ENCODE results near the gene VTI1A. TPM values are rescaled to one million over a fixed set of nuclear protein-coding genes. Genes with fewer than 3 reads are reported as not detected.

The VTI1A gene
- total RNA-seq, 1 donor from 2014 or later = 33.6 TPM

DNA sequence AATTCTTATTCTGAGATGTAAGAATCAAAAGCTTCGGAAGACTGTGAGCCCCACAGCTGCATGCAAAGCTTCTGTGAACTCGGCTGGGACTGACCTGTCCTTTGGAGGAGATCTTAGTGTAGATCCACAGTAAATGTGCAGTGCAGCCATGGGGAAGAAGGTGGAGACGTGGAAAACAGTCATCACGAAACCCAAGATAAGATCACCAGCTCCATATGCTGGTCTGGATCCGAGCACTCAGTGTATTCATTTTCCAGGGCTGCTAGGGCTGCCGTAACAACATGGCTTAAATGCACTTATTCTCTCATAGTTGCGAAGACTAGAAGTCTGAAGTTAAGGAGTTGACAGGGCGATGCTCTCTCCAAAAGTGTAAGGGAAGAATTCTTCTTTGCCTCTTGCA lies 360.0 kb downstream of the VTI1A start:
- H3K4me3 Mint-ChIP-seq (ENCODE audit: low read depth) = no peak overlapping the region
- intact Hi-C loops (cut with micrococcal nuclease) = no loop called here
- H3K36me3 Mint-ChIP-seq (ENCODE audit: low read depth) = peaks cover 3% of the 10 kb centered on the region
- no peaks in the 10 kb centered on the region for H3K27me3 Mint-ChIP-seq (ENCODE audit: low read depth)
- no peak for DNase-seq (ENCODE audit: low spot score)
- peaks cover 1% of the 10 kb centered on the region for H3K4me1 Mint-ChIP-seq (ENCODE audit: low read depth)
- H3K9me3 Mint-ChIP-seq = no peaks in the 10 kb centered on the region
- H3K27ac Mint-ChIP-seq = no peak overlapping the region

- H3K4me3 Mint-ChIP-seq (ENCODE audit: low read depth) = no peak overlapping the region
- H3K27ac Mint-ChIP-seq = no peak overlapping the region
These were observed 362.7 kb downstream of the VTI1A start for GRCh38 chr10:112809736-112810135.

DNA sequence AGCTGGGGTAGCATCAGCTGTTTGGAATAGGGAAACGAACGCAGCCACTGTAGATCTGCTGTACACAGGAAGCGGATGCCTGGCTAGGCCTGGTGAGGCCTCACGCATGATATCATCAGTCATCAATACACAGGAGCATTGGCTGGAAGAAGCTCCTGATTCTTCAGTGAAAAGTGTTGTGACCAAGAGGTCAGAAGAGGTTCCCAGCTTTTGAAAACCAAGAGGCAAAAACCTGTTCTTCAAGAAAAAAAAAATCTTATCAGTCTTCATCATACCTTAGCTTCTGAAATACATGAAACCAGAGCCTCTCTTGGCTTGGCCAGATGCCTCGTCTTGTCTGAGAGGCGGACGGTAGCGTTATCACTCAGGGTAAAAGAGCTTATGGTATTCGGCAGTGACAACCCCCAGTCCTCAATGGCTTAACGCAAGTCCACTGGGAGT lies 363.7 kb downstream of the VTI1A start:
- peaks cover 9% of the 10 kb centered on the region for H3K36me3 Mint-ChIP-seq (ENCODE audit: low read depth)
- intact Hi-C loops (cut with micrococcal nuclease) = no loop called here
- no peak for DNase-seq (ENCODE audit: low spot score)

More at GRCh38 chr10:112809736-112810135, 362.7 kb downstream of the VTI1A start:
- H3K9me3 Mint-ChIP-seq = no peaks in the 10 kb centered on the region
- intact Hi-C loops (cut with micrococcal nuclease) = no loop called here
- DNase-seq (ENCODE audit: low spot score) = no peak
- peaks cover 19% of the 10 kb centered on the region for H3K4me1 Mint-ChIP-seq (ENCODE audit: low read depth)
- H3K27me3 Mint-ChIP-seq (ENCODE audit: low read depth) = no peaks in the 10 kb centered on the region
- peaks cover 3% of the 10 kb centered on the region for H3K36me3 Mint-ChIP-seq (ENCODE audit: low read depth)

GRCh38 chr10:112811741-112812551 lies 364.9 kb downstream of the VTI1A start:
- Mint-ChIP-seq H3K27ac (no peak overlapping the region), H3K9me3 (no peaks in the 10 kb centered on the region), H3K4me1 (ENCODE audit: low read depth) (peaks cover 31% of the 10 kb centered on the region), H3K27me3 (ENCODE audit: low read depth) (no peaks in the 10 kb centered on the region), H3K36me3 (ENCODE audit: low read depth) (peaks cover 13% of the 10 kb centered on the region), H3K4me3 (ENCODE audit: low read depth) (no peak overlapping the region)
- no peak for DNase-seq (ENCODE audit: low spot score)
- intact Hi-C loops (cut with micrococcal nuclease) = no loop called here

More for the DNA sequence above, 363.7 kb downstream of the VTI1A start:
- Mint-ChIP-seq H3K4me3 (ENCODE audit: low read depth) (no peak overlapping the region), H3K9me3 (no peaks in the 10 kb centered on the region), H3K4me1 (ENCODE audit: low read depth) (peaks cover 27% of the 10 kb centered on the region), H3K27ac (no peak overlapping the region), H3K27me3 (ENCODE audit: low read depth) (no peaks in the 10 kb centered on the region)

DNA sequence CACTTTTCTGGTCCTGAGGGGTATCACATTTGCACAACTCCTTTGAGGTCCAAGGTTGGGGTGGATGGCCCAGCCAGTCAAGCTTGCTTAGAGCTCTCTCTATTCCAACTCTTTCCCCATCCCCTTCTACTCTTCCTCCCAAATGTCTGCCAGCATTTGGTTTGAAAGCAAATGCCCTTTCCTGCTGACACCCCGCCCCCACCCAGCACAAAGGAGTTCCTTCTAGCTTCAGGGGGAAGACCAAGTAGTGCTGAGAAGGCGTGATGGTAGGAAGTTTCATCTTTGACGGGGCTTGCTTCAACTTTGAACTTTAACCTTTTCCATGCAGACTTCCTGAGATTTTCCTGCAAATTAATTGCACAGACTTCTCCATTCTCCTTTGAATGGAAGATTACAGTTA lies 365.6 kb downstream of the VTI1A start:
- Mint-ChIP-seq H3K36me3 (ENCODE audit: low read depth) (peaks cover 13% of the 10 kb centered on the region), H3K4me1 (ENCODE audit: low read depth) (peaks cover 31% of the 10 kb centered on the region), H3K27me3 (ENCODE audit: low read depth) (no peaks in the 10 kb centered on the region), H3K9me3 (no peaks in the 10 kb centered on the region), H3K4me3 (ENCODE audit: low read depth) (no peak overlapping the region), H3K27ac (no peak overlapping the region)
- no peak for DNase-seq (ENCODE audit: low spot score)
- intact Hi-C loops (cut with micrococcal nuclease) = no loop called here

DNA sequence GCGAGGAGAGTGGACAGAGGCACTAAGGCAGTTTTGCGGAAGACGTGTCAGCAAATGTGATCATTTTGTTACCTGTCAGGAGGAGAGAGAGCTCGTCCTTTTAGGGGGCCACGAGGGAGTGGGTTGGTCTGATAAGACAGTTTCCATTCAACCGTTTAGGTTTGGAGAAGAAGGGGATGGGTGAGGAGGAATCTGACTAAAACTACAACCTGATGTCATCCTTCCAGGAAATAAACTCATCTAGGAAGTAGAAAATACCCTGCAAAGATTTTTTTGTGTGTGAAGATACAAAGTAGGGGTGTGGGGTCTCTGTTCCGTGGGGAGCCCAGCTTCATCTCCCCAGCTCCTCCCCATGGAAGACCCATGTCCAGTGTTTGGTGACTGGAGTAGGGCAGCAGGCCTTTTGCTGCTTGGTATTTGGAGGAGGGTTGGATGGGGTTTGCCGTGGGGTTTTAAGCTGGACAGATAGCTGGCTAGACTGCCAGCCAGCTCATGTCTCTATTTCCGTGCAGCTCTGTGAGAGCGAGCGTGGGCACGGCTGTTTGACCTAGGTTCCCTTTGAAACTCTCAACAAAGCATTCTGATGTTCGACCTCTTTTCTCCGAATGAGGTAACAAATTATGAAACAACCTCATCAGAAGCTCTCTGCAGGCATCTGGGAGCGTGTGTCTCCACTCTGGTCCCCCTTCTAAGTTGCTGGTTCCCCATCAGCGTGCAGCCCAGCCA lies 367.0 kb downstream of the VTI1A start:
- Mint-ChIP-seq H3K9me3 (no peaks in the 10 kb centered on the region), H3K4me1 (ENCODE audit: low read depth) (peaks cover 31% of the 10 kb centered on the region), H3K27ac (peak overlapping the region; percentile 50), H3K27me3 (ENCODE audit: low read depth) (no peaks in the 10 kb centered on the region), H3K36me3 (ENCODE audit: low read depth) (peaks cover 13% of the 10 kb centered on the region), H3K4me3 (ENCODE audit: low read depth) (no peak overlapping the region)
- intact Hi-C loops (cut with micrococcal nuclease) = no loop called here
- DNase-seq (ENCODE audit: low spot score) = no peak

DNA sequence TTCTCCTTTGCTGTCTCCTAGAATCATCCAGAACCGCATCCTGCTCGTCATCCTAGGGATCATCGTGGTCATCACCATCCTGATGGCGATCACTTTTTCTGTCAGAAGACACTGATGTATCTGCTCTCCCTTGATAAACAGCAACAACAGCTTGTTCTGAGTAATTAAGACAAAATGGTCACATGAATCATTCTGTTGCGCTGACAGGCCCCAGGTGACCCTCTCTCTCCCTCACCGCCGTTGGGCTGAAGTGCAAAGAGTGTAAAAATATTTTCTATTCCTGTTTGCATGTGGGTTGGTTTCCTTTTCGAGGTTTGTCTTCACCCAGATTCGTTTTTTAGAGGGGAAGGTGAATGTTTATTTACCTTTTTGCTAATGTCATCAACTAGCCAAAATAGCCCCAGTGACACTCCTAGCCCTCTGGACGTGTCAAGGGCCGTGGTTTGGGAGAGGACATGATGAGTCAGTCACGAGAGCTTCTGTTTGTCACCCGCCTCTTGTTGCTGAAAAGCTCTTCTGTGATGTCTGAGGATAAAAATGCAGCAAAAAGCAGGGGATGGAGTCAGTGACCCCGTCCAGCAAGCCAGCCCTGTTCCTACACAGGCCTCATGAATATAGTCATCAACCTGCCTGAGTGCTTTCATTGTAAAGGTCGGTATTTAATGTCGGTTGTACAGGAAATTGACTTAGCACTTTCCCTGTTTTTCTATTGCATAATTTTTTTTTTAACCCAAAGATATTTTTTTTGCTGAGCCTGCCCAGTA lies 368.4 kb downstream of the VTI1A start:
- Mint-ChIP-seq H3K36me3 (ENCODE audit: low read depth) (peaks cover 12% of the 10 kb centered on the region), H3K4me3 (ENCODE audit: low read depth) (no peak overlapping the region), H3K27ac (peak overlapping the region; percentile 31), H3K4me1 (ENCODE audit: low read depth) (peaks cover 31% of the 10 kb centered on the region), H3K9me3 (no peaks in the 10 kb centered on the region), H3K27me3 (ENCODE audit: low read depth) (no peaks in the 10 kb centered on the region)
- no peak for DNase-seq (ENCODE audit: low spot score)
- intact Hi-C loops (cut with micrococcal nuclease) = no loop called here

DNA sequence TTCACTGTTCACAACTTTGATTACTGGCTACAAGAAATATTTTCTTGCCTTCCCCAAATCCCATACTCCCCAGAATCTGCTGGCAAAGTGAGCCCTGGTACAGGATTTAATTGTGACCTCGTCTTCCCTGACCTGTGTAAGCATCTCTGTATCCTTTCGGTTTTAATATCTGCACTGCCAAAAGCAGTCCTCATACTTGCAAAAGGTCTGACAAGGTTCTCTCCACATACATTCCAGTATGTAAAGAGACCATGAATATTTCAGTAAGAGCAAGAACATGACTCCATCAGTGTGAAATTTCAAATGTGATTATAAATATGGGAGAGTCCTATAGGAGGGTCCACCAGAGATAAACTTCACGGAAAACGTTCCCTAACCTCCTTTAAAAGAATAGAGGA lies 369.0 kb downstream of the VTI1A start:
- H3K36me3 Mint-ChIP-seq (ENCODE audit: low read depth) = peaks cover 11% of the 10 kb centered on the region
- no peaks in the 10 kb centered on the region for H3K9me3 Mint-ChIP-seq
- no peak overlapping the region for H3K4me3 Mint-ChIP-seq (ENCODE audit: low read depth)
- peaks cover 31% of the 10 kb centered on the region for H3K4me1 Mint-ChIP-seq (ENCODE audit: low read depth)
- no peak overlapping the region for H3K27ac Mint-ChIP-seq
- DNase-seq (ENCODE audit: low spot score) = no peak
- intact Hi-C loops (cut with micrococcal nuclease) = no loop called here
- no peaks in the 10 kb centered on the region for H3K27me3 Mint-ChIP-seq (ENCODE audit: low read depth)

DNA sequence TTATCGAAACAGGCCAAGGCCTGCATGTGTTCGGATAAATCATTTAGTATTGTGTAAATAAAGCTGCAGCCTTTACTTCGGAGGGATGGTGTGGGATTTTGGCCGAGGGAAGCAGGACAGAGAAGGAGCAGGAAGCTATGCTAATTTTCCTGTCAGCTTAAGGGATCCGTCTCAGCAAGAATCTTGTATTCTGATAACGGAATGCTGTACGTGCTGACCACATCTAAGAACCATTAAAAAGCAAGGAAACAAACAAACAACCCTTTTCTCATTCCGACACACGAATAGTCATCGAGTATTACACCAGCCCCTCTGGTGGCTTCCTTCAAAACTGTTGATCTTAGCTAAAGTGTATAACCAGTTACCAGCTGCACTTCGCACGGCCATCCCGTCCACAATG lies 369.9 kb downstream of the VTI1A start:
- Mint-ChIP-seq H3K4me3 (ENCODE audit: low read depth) (no peak overlapping the region), H3K27me3 (ENCODE audit: low read depth) (no peaks in the 10 kb centered on the region), H3K36me3 (ENCODE audit: low read depth) (peaks cover 11% of the 10 kb centered on the region), H3K4me1 (ENCODE audit: low read depth) (peaks cover 31% of the 10 kb centered on the region), H3K27ac (no peak overlapping the region), H3K9me3 (no peaks in the 10 kb centered on the region)
- intact Hi-C loops (cut with micrococcal nuclease) = no loop called here
- DNase-seq (ENCODE audit: low spot score) = no peak

DNA sequence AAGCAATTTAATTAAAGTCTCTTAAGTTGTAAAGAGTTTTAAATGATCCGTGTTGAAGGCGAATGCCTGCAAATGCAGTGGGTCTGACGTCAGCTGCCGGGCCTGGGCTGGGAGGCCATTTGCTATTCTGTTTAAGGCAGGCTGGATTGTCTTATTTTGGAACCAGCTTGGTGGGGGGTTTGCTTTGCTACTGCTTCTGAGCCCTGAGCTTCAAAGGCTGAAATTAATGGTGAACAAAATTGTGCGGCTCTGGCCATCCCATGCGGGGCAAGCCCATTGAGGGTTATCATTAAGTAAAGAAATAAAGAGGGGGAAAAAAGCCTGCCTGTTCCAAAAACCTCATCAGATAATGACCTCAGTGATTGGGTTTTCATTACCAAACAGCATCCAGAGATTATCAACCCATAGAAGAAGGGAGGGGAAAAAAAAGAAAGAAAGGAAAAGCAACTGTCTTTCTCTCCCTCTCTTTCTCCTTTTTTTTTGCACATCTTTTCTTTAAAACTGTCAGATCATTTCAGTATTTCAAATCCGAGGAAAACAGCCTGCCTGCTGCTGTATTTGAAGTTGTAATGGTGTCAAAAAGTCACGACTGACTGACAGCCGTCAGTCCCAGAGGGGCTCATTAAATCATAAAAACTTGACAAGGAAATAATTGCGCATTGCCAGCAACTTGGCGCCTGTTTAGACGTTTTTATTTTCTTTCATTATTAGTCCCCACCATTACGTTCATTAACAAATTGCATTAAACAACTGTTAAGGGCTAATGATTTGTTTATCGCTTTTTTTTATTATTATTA lies 371.2 kb downstream of the VTI1A start:
- Mint-ChIP-seq H3K36me3 (ENCODE audit: low read depth) (peaks cover 11% of the 10 kb centered on the region), H3K4me3 (ENCODE audit: low read depth) (no peak overlapping the region), H3K27me3 (ENCODE audit: low read depth) (no peaks in the 10 kb centered on the region), H3K9me3 (no peaks in the 10 kb centered on the region), H3K27ac (no peak overlapping the region), H3K4me1 (ENCODE audit: low read depth) (peaks cover 27% of the 10 kb centered on the region)
- no peak for DNase-seq (ENCODE audit: low spot score)
- intact Hi-C loops (cut with micrococcal nuclease) = no loop called here

DNA sequence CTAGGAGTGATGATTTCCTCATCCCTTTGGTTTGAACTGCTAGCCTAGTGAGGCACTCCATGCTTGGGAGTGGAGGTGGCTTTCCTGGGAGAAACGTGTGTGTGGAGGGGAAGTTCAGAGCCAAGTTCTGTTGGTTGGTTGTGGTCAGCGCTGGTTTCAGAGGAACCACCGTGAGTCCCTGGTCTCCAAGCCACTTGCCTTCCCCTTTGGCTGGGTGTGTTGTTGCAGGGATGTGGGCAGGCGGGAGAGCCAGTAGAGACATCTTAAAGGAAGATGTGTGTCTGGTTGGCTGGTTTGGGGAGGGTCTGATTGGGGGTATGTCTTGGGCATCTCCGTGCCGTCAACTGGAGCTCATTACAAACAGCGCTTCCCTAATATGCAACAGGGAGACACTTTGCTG lies 372.2 kb downstream of the VTI1A start:
- H3K9me3 Mint-ChIP-seq = no peaks in the 10 kb centered on the region
- H3K4me3 Mint-ChIP-seq (ENCODE audit: low read depth) = no peak overlapping the region
- no peak overlapping the region for H3K27ac Mint-ChIP-seq
- DNase-seq (ENCODE audit: low spot score) = no peak
- H3K4me1 Mint-ChIP-seq (ENCODE audit: low read depth) = peaks cover 17% of the 10 kb centered on the region
- no peaks in the 10 kb centered on the region for H3K27me3 Mint-ChIP-seq (ENCODE audit: low read depth)
- peaks cover 11% of the 10 kb centered on the region for H3K36me3 Mint-ChIP-seq (ENCODE audit: low read depth)
- intact Hi-C loops (cut with micrococcal nuclease) = no loop called here

- intact Hi-C loops (cut with micrococcal nuclease) = no loop called here
- H3K4me3 Mint-ChIP-seq (ENCODE audit: low read depth) = no peak overlapping the region
- H3K27me3 Mint-ChIP-seq (ENCODE audit: low read depth) = no peaks in the 10 kb centered on the region
- H3K36me3 Mint-ChIP-seq (ENCODE audit: low read depth) = peaks cover 9% of the 10 kb centered on the region
- peaks cover 8% of the 10 kb centered on the region for H3K4me1 Mint-ChIP-seq (ENCODE audit: low read depth)
- no peak overlapping the region for H3K27ac Mint-ChIP-seq
- no peaks in the 10 kb centered on the region for H3K9me3 Mint-ChIP-seq
- DNase-seq (ENCODE audit: low spot score) = no peak
These were observed 373.3 kb downstream of the VTI1A start for GRCh38 chr10:112820320-112820719.

Measured in activated T-helper 2 cell treated with anti-CD3 and anti-CD28 coated beads, Interferon-gamma antibody, Interleukin-2, Interleukin-4, amounts not matched to agents 10 μg/mL and 5 μg/mL and 100 μg/mL, durations not matched to agents 14 hours and 24 hours and 36 hours (primary cell).